HL-60/S4 treated with retinoic acid at 250 ng/mL for 4 days and 3 days (cell line): ENCODE data around the gene RTF2.

Experiments used
- in situ Hi-C: fragments of 300-500 bp; cut with MboI; formaldehyde crosslinking; loops from 2 replicates; pipeline ENCODE4 v1.7.0; 2022; ENCODE audit warnings: low sequenced_read_pairs

The RTF2 gene

GRCh38 chr20:56468316-56469076 is at the start of gene RTF2:
Gene RTF2, plus strand, starts transcription at chr20:56468627. Its CDS starts 71 bp downstream, at chr20:56468698.
- in situ Hi-C loops = no loop called here

- in situ Hi-C loops = no loop called here
These were observed 48.4 kb upstream of the RTF2 start for GRCh38 chr20:56420028-56420427.

- in situ Hi-C loops = no loop called here
These were observed 47.3 kb upstream of the RTF2 start for GRCh38 chr20:56420940-56421688.

- in situ Hi-C loops = no loop called here
These were observed 46.2 kb upstream of the RTF2 start for GRCh38 chr20:56422076-56422823.

- in situ Hi-C loops = no loop called here
These were observed 45.6 kb upstream of the RTF2 start for GRCh38 chr20:56422824-56423189.

- in situ Hi-C loops = no loop called here
These were observed 45.2 kb upstream of the RTF2 start for GRCh38 chr20:56423211-56423610.

- in situ Hi-C loops = no loop called here
These were observed 44.5 kb upstream of the RTF2 start for GRCh38 chr20:56423886-56424285.

- in situ Hi-C loops = no loop called here
These were observed 43.5 kb upstream of the RTF2 start for GRCh38 chr20:56424931-56425330.

GRCh38 chr20:56426026-56426425 is 42.4 kb upstream of the RTF2 start:
- in situ Hi-C loops = no loop called here

- in situ Hi-C loops = no loop called here
These were observed 41.5 kb upstream of the RTF2 start for GRCh38 chr20:56426926-56427325.

GRCh38 chr20:56427797-56428196 is 40.6 kb upstream of the RTF2 start:
- in situ Hi-C loops = no loop called here

- in situ Hi-C loops = no loop called here
These were observed 40.0 kb upstream of the RTF2 start for GRCh38 chr20:56428410-56428809.

- in situ Hi-C loops = no loop called here
These were observed 39.5 kb upstream of the RTF2 start for GRCh38 chr20:56428881-56429280.

- in situ Hi-C loops = no loop called here
These were observed 38.9 kb upstream of the RTF2 start for GRCh38 chr20:56429502-56429901.

- in situ Hi-C loops = no loop called here
These were observed 38.5 kb upstream of the RTF2 start for GRCh38 chr20:56429941-56430340.

GRCh38 chr20:56430461-56430860 is 38.0 kb upstream of the RTF2 start:
- in situ Hi-C loops = no loop called here

- in situ Hi-C loops = no loop called here
These were observed 37.5 kb upstream of the RTF2 start for GRCh38 chr20:56430957-56431356.

GRCh38 chr20:56431471-56431870 is 37.0 kb upstream of the RTF2 start:
- in situ Hi-C loops = no loop called here

- in situ Hi-C loops = no loop called here
These were observed 35.1 kb upstream of the RTF2 start for GRCh38 chr20:56433221-56433879.

GRCh38 chr20:56433880-56434255 is 34.6 kb upstream of the RTF2 start:
- in situ Hi-C loops = no loop called here
